ENCODE measurements around the gene PIGC. TPM values are rescaled to one million over a fixed set of nuclear protein-coding genes. Genes with fewer than 3 reads are reported as not detected.

Gene PIGC
- total RNA-seq: 10 to 100 TPM; 13.5 to 25.5 (median 18.8) TPM

GRCh38 chr1:172443666-172444453 is at the start of gene PIGC:
PIGC (minus strand) TSS chr1:172444069; CDS start chr1:172442622, 1,447 bp downstream.
- 6% methylated on average over 28 to 42 of the region's 43 CpGs for WGBS, 2 donors
- DNase-seq (ENCODE audit: low spot score in 2 of 2): peak; percentile 77 to 82
- TF ChIP-seq EP300 (IDR thresholded peaks at IDR 0.05) (peak in 1 of 2 donors; percentile 58), POLR2A (IDR thresholded peaks at IDR 0.05) (peak in 1 of 2 donors; percentile 27)
- TF ChIP-seq, protein P1, sequence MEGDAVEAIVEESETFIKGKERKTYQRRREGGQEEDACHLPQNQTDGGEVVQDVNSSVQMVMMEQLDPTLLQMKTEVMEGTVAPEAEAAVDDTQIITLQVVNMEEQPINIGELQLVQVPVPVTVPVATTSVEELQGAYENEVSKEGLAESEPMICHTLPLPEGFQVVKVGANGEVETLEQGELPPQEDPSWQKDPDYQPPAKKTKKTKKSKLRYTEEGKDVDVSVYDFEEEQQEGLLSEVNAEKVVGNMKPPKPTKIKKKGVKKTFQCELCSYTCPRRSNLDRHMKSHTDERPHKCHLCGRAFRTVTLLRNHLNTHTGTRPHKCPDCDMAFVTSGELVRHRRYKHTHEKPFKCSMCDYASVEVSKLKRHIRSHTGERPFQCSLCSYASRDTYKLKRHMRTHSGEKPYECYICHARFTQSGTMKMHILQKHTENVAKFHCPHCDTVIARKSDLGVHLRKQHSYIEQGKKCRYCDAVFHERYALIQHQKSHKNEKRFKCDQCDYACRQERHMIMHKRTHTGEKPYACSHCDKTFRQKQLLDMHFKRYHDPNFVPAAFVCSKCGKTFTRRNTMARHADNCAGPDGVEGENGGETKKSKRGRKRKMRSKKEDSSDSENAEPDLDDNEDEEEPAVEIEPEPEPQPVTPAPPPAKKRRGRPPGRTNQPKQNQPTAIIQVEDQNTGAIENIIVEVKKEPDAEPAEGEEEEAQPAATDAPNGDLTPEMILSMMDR (IDR thresholded peaks at IDR 0.05): peak; percentile 85 to 94 (median 92)
- no peaks in the 10 kb centered on the region for H3K27me3 ChIP-seq
- peaks cover 0 to 5% (median 3%) of the 10 kb centered on the region in 3 donors for H3K36me3 ChIP-seq
- no peaks in the 10 kb centered on the region for H3K9me3 ChIP-seq
- peaks cover 0 to 22% (median 4%) of the 10 kb centered on the region in 4 donors for H3K4me1 ChIP-seq
- H3K27ac ChIP-seq: peak within 1 kb of the TSS; percentile 53 to 90 (median 90)
- peak within 1 kb of the TSS; percentile 75 to 91 (median 88) for H3K4me3 ChIP-seq

GRCh38 chr1:172492421-172492820 is 48.6 kb upstream of the PIGC start:
- Histone ChIP-seq H3K4me1 (peaks cover 0 to 4% (median 0%) of the 10 kb centered on the region in 4 donors), H3K4me3 (no peak overlapping the region), H3K27ac (no peak overlapping the region), H3K9me3 (no peaks in the 10 kb centered on the region), H3K27me3 (no peaks in the 10 kb centered on the region), H3K36me3 (no peaks in the 10 kb centered on the region)
- no peak for DNase-seq (ENCODE audit: low spot score in 2 of 2)
- TF ChIP-seq EP300 (IDR thresholded peaks at IDR 0.05) (no peak), POLR2A (IDR thresholded peaks at IDR 0.05) (no peak)
- TF ChIP-seq, protein P1 (IDR thresholded peaks at IDR 0.05): no peak
- 51 to 53% methylated on average over 1 of the region's 1 CpG for WGBS, 2 donors

- no peaks in the 10 kb centered on the region for H3K4me1 ChIP-seq
- no peaks in the 10 kb centered on the region for H3K36me3 ChIP-seq
- no peak for DNase-seq (ENCODE audit: low spot score in 2 of 2)
- no peak overlapping the region for H3K27ac ChIP-seq
- no peaks in the 10 kb centered on the region for H3K27me3 ChIP-seq
- no peaks in the 10 kb centered on the region for H3K9me3 ChIP-seq
- H3K4me3 ChIP-seq: no peak overlapping the region
- TF ChIP-seq EP300 (IDR thresholded peaks at IDR 0.05): no peak
- TF ChIP-seq, protein P1 (IDR thresholded peaks at IDR 0.05): no peak
- TF ChIP-seq POLR2A (IDR thresholded peaks at IDR 0.05): no peak
- 64 to 74% methylated on average over 3 of the region's 3 CpGs for WGBS, 2 donors
Measured at GRCh38 chr1:172489847-172490246, 46.0 kb upstream of the PIGC start.

DNA sequence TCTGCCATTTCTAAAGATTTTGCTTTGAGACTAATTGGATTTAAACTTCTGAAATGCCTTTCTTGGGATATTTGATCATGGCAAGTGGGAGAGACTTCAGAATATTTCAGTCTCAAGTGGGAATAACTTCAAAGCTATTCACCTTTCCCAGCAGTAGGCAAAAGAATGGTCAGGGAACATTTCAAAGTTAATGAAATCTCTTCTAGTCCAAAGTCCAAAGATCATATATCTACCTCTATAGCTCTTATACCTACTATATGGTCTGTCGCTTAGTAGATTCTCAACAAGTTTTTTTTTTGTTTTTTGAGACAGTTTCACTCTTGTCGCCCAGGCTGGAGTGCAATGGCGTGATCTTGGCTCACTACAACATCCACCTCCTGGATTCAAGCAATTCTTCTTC is 44.5 kb upstream of the PIGC start:
- Histone ChIP-seq H3K4me1 (no peaks in the 10 kb centered on the region), H3K9me3 (no peaks in the 10 kb centered on the region), H3K27me3 (no peaks in the 10 kb centered on the region), H3K27ac (no peak overlapping the region), H3K36me3 (no peaks in the 10 kb centered on the region), H3K4me3 (no peak overlapping the region)
- DNase-seq (ENCODE audit: low spot score in 2 of 2): no peak
- no peak for TF ChIP-seq EP300 (IDR thresholded peaks at IDR 0.05)
- TF ChIP-seq, protein P1 (IDR thresholded peaks at IDR 0.05): no peak
- TF ChIP-seq POLR2A (IDR thresholded peaks at IDR 0.05): no peak
- WGBS, 2 donors: 85 to 92% methylated on average over 3 of the region's 3 CpGs

DNA sequence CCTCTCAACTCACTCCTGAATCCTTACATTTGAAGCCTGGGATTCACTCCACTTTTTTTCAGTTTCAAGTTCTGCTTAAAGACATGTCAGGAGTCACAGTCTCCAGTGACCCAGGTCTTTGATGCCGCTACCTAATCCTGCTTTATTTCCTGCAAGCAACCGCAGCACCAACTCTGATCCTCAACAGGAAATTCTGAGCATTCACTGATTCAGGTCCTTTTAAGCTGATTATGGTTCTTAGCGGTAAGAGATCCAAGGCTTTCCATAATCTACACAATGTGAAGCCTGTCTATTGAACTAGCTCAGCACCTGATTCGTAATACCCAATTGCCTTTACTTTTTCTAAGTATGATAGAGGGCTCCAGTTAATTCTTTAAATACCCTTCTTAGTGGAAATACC is 43.7 kb upstream of the PIGC start:
- no peak for DNase-seq (ENCODE audit: low spot score in 2 of 2)
- Histone ChIP-seq H3K4me3 (no peak overlapping the region), H3K4me1 (no peaks in the 10 kb centered on the region), H3K36me3 (no peaks in the 10 kb centered on the region), H3K27ac (no peak overlapping the region), H3K27me3 (no peaks in the 10 kb centered on the region), H3K9me3 (no peaks in the 10 kb centered on the region)
- 59 to 70% methylated on average over 4 of the region's 4 CpGs for WGBS, 2 donors
- TF ChIP-seq POLR2A (IDR thresholded peaks at IDR 0.05): no peak
- TF ChIP-seq EP300 (IDR thresholded peaks at IDR 0.05): no peak
- TF ChIP-seq, protein P1 (IDR thresholded peaks at IDR 0.05): no peak

Data from tibial nerve (tissue), 4 donors.